NB4 (cell line): ENCODE measurements around the gene CMIP.

ENCODE experiments used
- CTCF ChIP-seq: IDR thresholded peaks from one replicate; pipeline ENCODE4 v1.5.1; 2012; ENCODE audit warnings: low read depth, low read length
- MAX ChIP-seq: IDR thresholded peaks from 2 replicates; pipeline ENCODE4 v1.6.1; 2011; ENCODE audit warnings: low read depth, low read length

GRCh38 chr16:81473558-81473957 lies 28.9 kb downstream of the CMIP start:
- TF ChIP-seq CTCF (no peak), MAX (no peak)
